HG03196 (cell line): ENCODE measurements around the gene IL1RL2.

Experiments used
- ATAC-seq: cut with Tn5 transposase; IDR thresholded peaks from one replicate; pipeline ENCODE4 v1.9.1; 2021; ENCODE audit not compliant: unreplicated experiment

Gene IL1RL2

DNA sequence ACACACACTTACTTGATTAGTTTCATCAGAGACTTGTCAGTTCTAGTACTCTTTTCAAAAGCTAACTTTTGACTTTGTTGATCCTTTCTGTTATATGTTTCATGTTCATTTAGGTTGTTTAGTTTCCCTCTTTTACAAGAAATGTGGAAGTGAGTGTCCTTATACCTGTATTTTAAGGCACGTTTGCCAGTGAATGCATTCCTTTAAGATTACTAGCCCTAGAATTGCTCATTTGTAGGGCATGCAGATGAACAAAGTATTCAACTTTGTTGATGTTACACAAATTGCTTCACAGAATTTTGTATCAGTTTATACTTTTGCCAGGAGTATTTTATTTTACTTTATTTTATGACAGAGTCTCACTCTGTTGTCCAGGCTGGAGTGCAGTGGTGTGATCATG is 6.3 kb downstream of the IL1RL2 start:
- no peak for ATAC-seq

DNA sequence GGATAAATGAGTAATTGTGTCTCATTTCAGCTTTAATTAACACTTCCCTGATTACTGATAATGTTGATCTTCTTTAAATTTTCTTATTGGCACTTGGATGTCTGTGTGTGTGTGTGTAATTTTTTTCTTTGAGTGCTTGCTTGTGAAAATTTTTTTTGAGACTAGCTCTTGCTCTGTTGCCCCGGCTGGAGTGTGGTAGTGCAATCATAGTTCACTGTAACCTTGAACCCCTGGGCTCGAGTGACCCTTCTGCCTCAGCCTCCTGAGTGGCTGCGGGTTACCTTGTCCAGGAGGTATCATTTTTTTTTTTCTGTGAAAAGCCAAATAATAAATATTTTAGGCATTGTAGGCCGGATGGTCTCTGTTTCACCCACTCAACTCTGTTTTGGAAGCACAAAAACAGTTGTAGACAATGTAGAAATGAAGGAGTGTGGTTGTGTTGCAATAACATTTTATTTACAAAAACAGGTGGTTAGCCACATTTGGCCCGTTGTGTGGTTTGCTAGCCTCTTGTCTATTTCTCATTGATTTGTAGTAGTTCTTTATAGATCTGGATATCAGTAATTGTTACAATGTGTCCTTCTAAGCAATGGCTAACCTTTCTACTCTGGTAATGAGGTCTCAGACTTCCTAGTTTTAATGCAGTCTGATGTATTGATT is 7.9 kb downstream of the IL1RL2 start:
- ATAC-seq: no peak

DNA sequence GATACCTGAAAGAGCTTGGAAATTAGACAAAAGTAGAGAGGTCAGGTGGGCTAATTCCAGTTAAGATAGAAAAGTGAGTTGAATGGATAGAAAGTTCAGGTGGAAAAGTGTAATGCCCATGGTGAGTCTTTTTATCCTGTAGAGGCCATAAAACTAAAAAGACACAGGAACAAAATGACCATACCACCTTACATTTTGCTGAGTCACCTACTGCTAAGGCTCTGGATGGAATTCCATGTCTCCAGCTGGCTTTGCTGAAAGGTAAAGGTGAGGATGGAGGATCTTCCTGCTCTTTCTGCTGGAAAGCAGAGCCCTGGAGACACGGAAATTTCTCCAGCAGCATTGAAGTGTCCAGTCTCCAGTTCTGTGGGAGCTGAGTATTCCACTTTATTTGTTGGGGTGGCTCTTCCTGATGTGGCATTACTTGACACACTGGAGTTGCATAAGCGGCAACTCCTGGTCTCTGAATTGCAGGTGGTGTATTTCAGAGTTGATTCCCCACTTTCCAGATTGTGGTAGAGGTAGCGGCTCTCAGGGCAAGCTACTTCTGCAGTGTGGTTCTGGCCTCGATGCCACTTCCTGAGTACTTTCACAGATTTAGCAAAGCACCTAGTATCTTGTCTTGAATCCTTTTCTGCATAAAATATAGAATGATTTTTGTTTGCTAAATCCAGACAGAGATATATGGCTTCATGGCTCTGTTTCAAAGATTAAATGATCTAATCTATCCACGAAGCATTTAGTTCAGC is 10.7 kb downstream of the IL1RL2 start:
- ATAC-seq: no peak

DNA sequence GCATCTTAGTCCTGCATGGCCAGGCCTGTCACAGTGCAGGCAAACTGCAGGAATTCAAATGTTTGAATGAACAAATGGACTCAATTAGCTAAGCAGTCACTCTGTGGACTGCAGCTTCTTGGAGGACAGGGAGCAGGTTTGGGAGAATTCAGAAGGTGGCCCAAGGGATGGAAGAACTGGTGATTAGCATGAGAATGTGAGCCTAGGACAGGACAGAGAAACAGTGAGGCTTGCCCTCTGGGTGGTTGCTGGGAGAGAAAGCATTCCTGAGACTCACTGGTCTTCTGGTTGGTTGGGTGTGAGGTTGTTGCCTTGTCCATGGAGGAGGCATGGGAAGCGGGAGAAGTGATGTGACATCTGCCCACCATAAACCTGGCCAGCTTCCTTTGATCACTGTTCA is 13.7 kb downstream of the IL1RL2 start:
- no peak for ATAC-seq

DNA sequence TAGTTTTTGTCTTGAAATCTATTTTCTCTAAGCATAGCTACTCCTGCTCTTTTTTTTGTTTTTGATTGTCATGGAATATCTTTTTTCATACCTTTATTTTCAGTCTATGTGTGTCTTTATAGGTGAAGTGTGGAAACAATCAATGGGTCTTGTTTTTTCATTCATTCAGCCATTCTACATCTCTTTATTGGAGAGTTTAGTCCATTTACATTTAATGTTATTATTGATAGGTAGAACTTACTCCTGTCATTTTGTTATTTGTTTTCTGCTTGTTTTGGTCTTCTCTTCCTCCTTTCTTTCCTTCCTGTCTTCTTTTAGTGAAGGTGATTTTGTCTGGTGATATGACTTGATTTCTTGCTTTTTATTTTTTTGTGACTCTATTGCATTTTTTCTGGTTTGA is 17.8 kb downstream of the IL1RL2 start:
- no peak for ATAC-seq

DNA sequence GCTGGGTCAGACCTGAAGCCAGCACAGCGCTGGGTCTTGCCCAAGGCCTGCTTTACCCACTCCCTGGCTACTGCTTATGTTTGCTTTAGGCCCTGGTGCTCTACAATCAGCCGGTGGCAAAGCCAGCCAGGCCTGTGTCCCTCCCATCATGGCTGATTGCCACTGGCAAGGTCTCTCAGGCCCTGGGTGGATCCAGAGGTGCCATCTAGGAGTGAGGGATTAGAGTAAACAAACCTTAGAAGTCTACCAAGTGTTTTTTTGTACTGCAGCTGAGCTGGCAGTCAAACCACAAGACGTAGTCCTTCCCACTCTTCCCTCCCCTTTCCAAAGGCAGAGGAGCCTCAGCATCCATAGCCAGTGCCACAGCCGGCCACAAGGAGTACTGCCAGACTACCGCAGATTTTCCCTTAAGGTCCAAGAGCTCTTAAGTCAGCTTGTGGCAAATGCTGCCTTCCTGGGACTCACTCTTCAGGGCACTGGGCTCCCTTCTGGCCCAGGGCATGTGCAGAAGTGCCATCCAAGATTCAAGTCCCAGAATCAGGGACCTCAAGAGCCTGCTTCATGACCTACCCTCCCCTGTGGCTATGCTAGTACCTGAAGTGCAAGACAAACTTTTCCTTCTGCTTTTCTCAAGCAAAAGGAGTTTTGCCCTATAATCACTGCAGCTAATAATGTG is 20.0 kb downstream of the IL1RL2 start:
- ATAC-seq: no peak

DNA sequence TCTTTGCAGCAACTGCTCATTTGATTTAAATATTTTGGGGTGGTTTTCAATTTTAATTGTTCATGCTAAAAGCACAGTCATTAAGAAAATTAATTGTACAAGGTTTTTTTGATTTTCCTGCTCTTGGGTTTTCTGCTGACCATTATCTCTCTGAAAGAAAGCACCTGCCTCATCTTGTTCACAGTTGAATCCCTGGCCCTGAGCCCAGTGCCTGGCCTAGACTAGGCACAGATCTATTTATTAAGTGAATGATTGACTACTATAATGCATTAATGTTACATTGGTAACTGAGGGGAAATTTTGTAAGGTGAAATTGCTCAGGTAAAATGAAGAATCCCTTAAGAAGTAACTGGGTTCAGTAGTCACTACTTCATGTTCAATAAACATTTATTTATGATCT is 22.0 kb downstream of the IL1RL2 start:
- no peak for ATAC-seq

DNA sequence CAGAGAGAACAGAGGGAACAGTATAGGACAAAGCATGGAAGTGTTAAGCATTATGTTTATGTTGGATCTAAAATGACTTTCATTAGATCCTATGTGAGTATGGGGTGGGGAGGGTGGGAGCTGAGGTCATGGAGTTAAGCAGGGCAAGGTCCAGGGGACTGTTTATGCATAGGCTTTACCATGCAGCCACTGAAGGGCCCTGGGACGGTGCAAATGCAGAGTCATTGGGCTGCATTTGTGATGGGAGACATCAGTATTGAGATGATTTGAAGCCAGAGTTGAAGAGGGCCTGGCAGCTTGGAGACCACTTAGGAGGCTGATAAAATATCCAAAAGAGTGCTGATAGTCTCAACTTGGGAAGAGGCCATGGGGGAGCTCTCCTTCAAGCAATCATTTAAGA is 22.7 kb downstream of the IL1RL2 start:
- no peak for ATAC-seq

DNA sequence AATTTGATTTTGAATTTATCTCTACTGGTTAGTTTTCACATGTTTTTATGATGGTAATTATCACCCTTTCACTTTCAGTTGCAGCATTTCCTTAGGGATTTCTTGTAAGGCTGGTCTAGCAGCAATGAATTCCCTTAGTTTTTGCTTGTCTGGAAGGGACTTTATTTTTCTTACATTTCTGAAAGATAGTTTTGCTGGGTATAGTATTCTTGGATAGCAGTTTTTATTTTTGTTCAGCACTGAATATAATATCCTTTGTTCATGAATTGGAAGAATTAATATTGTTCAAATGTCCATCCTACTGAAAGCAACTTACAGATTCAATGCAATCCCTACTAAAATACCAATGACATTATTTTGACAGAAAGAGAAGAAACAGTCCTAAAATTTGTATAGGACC is 30.2 kb downstream of the IL1RL2 start:
- no peak for ATAC-seq

DNA sequence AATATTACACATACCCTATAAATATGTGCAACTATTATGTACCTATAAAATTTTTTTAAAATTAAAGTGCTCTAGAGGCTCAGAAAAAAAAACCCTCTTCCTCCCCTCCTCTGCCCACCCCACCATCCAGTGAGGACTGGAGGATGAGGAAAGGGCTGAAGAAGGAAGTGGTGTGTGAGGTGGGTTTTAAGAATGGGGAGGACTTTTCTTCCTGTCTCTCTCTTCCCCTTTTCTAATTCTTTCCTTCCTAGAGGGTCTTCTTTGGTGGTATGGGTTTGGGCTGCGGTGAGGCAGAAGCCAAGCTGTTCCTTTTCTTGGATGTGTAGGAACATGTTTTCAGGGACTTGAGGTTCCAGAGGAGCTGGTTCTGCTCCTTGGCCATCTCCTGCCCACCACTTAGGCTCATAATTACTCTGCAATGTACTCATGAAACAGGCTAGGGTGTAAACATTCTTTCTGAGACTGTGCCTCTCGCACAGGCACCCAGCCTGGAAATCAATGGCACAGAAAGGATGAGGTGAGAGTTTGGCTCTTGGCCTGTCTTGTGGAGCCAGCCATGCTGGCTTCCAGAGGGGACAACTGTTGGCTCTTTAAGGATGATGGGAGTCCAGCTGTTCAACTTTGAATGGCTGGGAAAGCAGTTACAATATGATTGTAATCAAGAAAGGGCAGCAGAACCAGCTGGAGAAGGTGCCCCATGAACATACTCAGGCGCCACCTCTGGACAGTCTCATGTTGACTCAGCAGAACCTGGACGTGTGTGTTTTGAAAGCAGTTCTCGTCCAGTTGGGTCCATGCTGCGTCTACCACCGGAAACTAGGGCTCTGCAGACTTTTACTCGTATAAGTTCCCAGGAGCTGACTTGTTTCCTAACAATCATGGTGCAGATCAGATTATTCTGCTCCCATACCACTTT is 38.3 kb downstream of the IL1RL2 start:
- no peak for ATAC-seq

DNA sequence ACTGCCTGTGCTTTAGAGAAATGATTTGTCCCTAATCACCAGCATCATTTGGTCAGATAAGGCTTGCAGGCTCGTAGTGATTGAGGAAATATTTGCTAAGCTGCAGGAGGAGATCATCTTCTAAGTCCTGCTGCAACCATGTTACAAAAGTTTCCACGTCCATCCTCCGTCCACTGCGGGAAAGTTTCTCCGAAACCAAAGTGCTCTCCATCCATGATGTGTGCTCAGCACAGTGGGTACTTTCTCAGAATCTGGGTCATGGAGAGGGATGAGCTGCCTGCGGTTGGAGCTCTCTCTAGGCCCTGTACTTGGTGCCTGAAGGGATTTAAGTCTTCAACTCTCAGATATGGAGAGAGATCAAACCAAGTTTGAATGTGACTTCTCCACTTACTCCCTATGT is 39.3 kb downstream of the IL1RL2 start:
- no peak for ATAC-seq

DNA sequence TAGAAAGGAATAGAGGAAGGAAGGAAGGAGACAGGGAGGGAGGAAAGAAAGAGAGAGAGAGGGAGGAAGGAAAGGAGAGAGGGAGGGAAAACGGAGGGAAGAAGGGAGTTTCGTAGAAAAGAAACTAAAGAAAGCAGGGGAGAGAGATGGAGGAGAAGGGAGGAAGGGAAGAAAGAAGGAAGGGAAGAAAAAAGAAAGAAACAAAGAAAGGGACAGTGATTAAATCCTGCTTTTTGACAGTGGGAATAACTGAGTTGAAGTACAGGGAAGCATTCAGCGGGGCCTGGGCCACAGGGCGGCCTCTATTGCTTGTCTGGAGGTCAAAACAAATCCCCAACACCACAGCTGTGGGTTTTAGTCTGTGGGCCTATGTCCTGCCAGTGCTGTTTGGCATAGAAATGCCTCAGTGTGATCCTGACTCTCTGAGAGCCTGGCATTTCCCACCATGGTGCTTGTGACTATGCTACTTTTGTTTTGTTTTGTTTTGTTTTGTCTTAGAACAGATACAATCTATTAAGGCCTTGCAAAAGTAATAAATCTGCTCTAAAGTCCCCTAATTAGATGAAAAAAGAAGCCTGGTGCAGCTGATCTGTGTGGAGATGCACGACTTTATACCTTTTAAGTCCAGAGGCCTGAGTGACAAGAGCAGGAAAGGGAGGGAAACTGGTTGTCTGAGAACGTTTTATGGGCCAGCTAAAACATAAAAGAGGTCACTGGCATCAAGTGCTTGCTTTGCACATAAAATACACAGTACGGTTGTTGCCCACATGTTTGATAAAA is 40.0 kb downstream of the IL1RL2 start:
- no peak for ATAC-seq

DNA sequence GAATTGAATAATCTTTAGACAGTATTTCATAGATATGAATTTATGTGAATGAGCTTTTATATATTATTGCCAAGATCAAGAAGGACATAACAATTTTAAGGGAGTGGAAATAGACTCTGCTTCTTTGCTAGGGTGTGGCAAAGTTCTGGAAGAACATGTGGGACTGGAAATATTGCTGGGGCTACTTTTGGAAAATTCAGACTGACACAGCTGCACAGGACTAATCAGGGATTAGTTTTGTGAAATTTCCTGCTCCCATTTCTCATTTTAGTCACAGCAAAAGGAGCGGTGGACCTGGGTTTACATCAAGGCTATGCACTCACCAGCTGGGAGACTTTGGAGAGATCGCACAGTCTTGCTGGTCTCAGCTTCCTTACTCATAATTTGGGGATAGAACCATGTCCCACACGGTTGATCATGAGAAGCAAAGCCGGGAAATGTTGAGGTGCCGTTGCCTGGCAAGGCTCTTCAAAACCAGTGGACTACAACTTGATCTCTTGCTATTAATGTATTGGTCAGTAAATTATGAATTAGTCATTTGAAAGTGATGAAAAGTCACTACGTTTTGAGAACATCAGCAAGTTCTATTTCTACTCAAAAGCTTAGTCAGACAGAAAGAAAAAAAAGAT is 42.4 kb downstream of the IL1RL2 start:
- ATAC-seq: no peak

DNA sequence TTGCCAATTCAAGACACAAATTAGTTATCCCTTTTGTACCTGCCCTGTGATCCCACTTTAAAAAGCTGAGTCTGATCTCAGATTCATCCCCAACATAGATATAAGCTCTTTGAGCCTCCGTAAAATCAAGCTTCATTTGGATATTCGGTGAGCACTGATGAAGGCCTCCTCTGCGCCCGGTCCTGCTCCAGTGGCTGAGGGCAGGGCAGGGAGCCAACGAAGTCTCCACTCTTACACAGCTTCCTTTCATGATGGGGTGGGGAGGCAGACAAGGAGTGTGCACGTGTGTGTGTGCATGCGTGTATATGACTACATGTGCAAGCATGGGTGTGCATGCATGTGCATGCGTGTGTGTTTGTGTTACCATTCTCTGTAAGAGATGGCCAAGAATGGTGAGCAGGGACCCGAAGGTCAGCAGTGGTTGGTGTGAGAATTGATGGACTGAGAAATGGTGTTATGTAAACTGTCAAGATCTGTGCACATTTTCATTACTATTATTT is 43.6 kb downstream of the IL1RL2 start:
- no peak for ATAC-seq

DNA sequence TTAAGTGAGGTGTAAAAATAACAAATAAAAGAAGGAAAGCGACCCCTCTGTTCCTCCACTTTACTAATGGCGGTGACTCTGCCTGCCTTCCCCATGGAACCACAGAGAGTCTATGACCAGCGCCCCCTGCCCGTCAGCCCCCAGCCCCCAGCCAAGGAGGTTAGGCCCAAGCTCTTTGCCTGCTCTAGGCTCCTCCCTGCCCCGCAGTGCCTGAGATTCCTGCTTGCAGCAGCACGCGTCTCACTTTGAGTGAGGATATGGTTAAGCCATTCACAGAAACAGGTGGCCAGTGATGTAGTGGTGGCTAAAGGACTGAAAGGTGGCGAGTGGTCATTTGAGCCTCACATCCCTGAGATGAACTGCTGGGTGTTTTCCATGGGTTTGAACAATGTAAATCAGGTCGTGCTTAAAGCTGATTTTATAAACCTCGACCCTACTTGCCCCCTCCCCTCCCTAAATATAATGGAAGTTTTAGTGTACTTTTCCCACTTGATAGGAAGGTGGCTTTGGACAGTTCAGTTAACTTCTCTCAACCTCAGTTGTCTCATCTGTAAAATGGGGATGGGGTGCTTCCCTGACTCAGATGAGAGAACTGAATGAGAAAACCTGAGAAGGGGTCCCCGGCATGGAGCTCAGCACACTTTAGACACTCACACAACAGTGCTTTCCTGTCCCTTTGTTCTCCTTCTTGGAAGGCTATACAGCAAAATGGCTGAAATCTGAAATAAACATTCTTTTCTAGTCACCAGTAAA is 46.5 kb downstream of the IL1RL2 start:
- ATAC-seq: no peak

DNA sequence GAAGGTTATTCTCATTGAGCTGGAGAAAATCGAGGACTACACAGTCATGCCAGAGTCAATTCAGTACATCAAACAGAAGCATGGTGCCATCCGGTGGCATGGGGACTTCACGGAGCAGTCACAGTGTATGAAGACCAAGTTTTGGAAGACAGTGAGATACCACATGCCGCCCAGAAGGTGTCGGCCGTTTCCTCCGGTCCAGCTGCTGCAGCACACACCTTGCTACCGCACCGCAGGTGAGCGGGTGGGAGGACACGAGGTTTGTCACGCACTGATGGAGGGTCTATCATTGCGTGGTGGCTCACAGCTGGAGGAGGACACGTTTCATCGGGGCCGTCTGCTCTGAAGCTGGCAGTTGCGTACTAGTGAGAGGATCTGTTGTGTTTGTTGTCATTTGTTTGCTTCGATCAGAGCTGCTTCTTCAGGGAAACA is 48.2 kb downstream of the IL1RL2 start:
- ATAC-seq: no peak

DNA sequence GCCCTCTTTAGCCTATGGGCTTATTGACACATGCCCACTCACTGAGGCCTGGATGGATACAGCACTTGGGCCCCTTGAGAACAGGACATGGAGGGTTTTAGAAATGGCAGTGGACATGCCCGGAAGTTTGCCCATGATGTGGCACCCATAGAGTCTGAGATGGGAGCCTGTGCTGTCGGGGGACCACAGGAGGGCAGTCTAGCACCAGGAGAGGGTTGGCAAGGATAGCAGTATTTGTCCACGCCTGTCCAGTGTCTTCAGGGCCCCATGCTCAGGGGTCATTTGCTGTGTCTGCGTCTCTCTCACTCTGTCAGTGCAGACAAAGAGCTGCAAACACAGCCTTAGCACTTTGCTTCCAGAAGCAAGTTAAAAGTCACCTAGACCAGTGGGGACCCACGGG is 48.7 kb downstream of the IL1RL2 start:
- no peak for ATAC-seq

DNA sequence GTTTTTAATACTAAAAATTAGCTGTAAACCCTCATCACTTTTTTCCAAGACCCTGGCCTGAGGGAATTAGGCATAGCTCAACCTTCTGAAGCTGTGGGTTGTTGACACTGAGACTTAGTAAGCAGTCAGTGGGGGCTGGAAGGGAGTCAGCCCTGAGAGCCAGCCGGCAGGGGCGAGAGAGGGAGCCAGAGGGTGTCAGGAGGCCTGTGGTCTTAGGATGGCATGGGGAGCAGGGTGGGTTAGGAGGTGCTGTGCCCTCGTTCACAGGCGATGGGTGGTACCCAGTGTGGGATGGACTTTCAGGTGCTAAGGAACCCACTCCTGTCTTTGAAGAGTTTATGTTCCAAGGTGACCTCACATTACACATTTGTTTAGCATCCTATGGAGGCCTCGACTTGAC is 49.3 kb downstream of the IL1RL2 start:
- no peak for ATAC-seq

DNA sequence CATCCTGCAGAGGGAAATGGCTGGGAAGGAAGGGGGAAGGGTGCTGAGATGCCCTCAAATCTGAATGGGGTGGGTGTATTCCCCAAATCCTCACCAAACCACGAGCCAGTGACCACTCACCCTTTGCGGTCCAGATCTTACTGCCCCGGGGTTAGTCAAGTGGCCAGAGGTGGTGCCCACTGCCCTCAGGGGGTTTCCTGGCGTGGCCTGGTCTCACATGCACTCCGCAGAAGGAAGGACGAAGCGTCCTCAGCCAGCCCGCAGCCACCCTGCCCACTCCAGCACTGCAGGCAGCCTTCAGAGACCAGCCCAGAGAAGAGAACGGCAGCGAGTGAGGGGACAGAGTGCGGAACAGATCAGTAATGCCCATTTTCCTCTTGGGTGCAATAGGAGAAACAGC is 50.4 kb downstream of the IL1RL2 start:
- ATAC-seq: no peak
